Suppressor macrophage treated with lipopolysaccharide for 4 hours (primary cell): ENCODE measurements around the gene IL17RE.
"Not testable (repeated sequence)": the region's sequence is repeated elsewhere in the genome, so short reads cannot be mapped to it uniquely, and the experiment has no call there.

Source experiments
- DNase-seq: peaks from one replicate; pipeline ENCODE4 v3.0.0-alpha.2; 2020

Gene IL17RE

GRCh38 chr3:9883706-9884554, 18.7 kb upstream of the IL17RE start:
- DNase-seq: no peak

DNA sequence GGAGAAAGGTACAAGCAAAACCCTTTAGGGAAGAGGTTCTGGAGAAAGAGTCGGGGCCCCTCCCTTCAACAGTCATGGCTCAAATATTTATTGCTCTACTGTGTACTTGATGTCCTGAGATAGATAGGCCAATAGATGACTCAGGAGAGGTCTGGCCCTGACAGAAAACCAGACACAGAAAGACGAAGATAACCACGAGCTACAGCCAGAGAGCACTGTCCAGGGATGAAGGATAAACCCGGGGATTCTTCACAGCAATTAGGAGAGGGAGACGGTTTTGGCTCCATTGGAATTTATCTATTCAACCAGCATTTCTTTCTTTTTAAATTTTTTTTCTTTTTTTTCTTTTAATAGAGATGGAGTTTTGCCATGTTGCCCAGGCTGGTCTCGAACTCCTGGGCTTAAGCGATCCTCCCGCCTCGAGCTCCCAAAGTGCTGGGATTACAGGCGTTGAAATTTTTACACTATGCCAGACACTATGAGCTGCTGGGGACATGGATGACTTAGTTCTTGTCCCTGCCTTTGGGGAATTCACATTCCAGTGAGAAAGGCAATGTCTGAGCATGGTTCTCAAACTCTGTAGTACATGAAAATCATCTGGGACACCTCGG, 18.0 kb upstream of the IL17RE start:
- DNase-seq: no peak

- no peak for DNase-seq
Measured at GRCh38 chr3:9886328-9886727, 16.3 kb upstream of the IL17RE start.

- DNase-seq: no peak
Measured at GRCh38 chr3:9887480-9887879, 15.2 kb upstream of the IL17RE start.

GRCh38 chr3:9888540-9888939, 14.1 kb upstream of the IL17RE start:
- DNase-seq: no peak

- DNase-seq: no peak
Measured at GRCh38 chr3:9889405-9889804, 13.2 kb upstream of the IL17RE start.

DNA sequence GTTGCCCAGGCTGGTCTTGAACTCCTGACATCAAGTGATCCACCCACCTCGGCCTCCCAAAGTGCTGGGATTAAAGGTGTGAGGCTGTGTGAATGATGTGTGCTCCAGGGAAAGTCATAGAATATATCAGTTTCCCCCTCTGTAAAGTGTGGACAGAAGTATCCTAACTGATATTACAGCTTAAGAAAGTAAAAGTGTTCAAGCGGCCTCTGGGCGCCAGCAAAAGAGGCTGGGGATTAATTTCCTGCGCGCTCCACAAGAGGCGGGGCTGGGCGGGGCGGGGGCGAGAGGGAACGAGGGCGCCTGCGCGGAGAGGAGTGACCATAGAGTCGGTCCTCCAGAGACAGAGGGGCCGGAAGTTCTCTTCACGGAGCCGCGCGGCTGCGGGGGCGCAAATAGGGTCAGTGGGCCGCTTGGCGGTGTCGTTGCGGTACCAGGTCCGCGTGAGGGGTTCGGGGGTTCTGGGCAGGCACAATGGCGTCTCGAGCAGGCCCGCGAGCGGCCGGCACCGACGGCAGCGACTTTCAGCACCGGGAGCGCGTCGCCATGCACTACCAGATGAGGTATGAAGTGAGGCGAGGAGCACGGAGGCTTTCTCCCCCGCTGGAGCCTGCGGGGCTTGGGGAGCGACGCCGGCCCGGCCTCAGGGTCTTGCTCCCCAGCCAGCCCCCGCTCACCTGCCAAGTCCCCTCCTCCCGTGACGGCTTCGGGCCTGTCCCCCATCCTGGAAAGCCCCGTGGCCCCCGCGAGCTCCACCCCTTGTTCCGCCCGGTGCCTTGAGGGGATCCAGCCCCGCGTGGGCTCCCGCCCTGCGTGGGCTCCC, 12.2 kb upstream of the IL17RE start, which contains the start of gene JAGN1:
JAGN1 (plus strand) TSS at position 362 of the 823 bp plus-strand sequence; CDS start at position 475, 113 bp downstream.
- peak; percentile 96 for DNase-seq

DNA sequence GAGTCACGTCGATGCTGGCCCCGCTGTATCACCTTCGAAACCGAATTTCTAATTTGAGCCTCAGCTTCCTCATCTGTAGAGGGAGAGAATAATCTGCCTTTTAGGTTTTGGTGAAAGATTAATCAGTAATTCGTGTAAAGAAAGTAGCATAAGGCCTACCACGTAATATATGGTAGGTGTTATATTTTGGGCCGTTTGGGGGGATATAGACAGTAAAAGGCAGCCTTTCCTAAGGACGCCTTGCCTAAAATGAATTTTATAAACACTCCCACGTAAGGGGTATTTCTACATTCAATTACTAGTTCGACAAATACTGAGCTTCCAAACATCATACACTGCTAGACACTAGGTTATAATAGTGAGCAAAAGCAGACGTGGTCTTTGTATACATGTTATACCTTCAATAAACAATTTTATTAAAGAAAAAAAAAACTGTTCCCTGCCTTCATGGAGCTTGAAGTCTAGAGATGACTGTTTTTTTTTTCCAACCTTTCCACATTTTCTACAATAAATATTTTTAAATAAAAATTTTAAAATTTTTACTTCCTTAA, 11.5 kb upstream of the IL17RE start:
- DNase-seq: no peak

GRCh38 chr3:9893739-9894138, 8.9 kb upstream of the IL17RE start:
- no peak for DNase-seq

GRCh38 chr3:9895715-9896114, 6.9 kb upstream of the IL17RE start:
- DNase-seq: not testable (repeated sequence)

GRCh38 chr3:9896755-9897407, 5.8 kb upstream of the IL17RE start:
- DNase-seq: not testable (repeated sequence)

GRCh38 chr3:9897408-9898372, 5.0 kb upstream of the IL17RE start:
- no peak for DNase-seq

- no peak for DNase-seq
Measured at GRCh38 chr3:9898467-9899241, 4.0 kb upstream of the IL17RE start.

- no peak for DNase-seq
Measured at GRCh38 chr3:9899289-9899791, 3.3 kb upstream of the IL17RE start.

DNA sequence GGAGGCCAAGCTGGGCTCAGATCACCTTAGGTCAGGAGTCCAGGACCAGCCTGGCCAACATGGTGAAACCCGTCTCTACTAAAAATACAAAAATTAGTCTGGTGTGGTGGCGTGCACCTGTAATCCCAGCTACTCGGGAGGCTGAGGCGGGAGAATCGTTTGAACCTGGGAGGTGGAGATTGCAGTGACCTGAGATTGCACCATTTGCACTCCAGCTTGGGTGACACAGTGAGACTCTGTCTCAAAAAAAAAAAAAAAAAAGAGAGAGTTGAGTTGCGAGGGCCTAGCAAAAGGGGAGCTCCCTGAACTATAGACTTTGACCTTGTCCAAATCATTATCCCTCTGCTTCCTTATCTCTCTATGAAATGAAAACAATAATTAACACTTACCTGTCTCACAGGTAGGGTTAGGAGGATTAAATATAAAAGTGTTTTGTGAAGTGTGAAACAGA, 1.7 kb upstream of the IL17RE start:
- not testable (repeated sequence) for DNase-seq

- no peak for DNase-seq
Measured at GRCh38 chr3:9901967-9902366, 681 bp upstream of the IL17RE start.

- peak; percentile 61 for DNase-seq
Measured at GRCh38 chr3:9903238-9903624, 583 bp downstream of the IL17RE start.

- no peak for DNase-seq
Measured at GRCh38 chr3:9903904-9904303, 1.3 kb downstream of the IL17RE start.

- DNase-seq: no peak
Measured at GRCh38 chr3:9906480-9906879, 3.8 kb downstream of the IL17RE start.

DNA sequence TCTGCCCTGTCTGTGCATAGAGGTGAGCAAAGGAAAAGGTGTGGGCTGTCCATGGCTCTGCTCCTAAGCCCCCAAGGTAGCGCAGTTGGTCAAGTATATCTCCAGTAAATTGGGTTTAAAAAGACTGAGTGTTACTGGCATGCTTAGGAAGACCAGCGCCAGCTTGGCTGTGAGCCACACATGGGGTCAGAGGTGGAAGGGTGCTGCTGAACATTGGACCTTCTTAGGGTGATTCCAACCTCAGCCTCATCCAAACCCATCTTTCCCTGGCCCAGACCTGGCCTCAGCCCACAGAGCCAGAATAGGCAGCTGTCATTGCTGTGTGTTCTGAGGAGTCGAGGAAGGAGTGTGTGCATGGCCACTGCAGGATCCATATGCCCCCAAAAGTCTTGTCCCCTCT, 5.6 kb downstream of the IL17RE start:
- DNase-seq: no peak
